ENCODE results near the gene MMP11. TPM values are rescaled to one million over a fixed set of nuclear protein-coding genes. Genes with fewer than 3 reads are reported as not detected.

Gene MMP11
- total and polyA plus RNA-seq, 2 of the 4 experiments (the other 2 are of a cell fraction) = 2.2 to 6.0 TPM

- 94% methylated on average over 6 of the region's 12 CpGs; no CpG with 5 or more reads in 1 of the 2 experiments for WGBS, 2 experiments (ENCODE audit: extremely low coverage in 2 of 2, insufficient read length in 1 of 2)
- DNase-seq (no peak), ATAC-seq (ENCODE audit: low read depth) (no peak)
- H4K5ac ChIP-seq (ENCODE audit: low read depth, low read length) = peak overlapping the region; percentile 98
- H4K8ac ChIP-seq (ENCODE audit: low read depth in 2 of 2, low read length in 2 of 2) = peak overlapping the region; percentile 90 to 93; a peak in 3 of 4 replicates
- ChIA-PET POLR2A (ENCODE audit: unreplicated experiment) (no interaction called here), CTCF (no interaction called here)
- peak overlapping the region; percentile 91 for H3K4ac ChIP-seq (ENCODE audit: low read depth, low read length)
- peak overlapping the region; percentile 74; the same call in 1 of the 2 replicates for H3K23ac ChIP-seq (ENCODE audit: low read depth, low read length)
- peak overlapping the region; percentile 87 for H2BK120ac ChIP-seq (ENCODE audit: low read depth, low read length)
- no TSS peak for BruUV-seq (replicated peaks)
- H3K14ac ChIP-seq (replicated peaks; ENCODE audit: low read depth, low read length) = peak overlapping the region; percentile 93
- peaks cover 3% of the 10 kb centered on the region; the same call in 1 of the 2 replicates for H3K9me3 ChIP-seq (ENCODE audit: control insufficient read depth, insufficient read depth, low read length)
- peak overlapping the region; percentile 81; the same call in 1 of the 2 replicates for H3K27ac ChIP-seq (ENCODE audit: insufficient read depth, low read length)
- no peak overlapping the region for H3K4me2 ChIP-seq (ENCODE audit: low read depth, low read length)
- H3K9me1 ChIP-seq (ENCODE audit: insufficient read depth, low read length) = peaks cover 28% of the 10 kb centered on the region
- peaks cover 12% of the 10 kb centered on the region for H3K4me1 ChIP-seq (ENCODE audit: control insufficient read depth, insufficient read depth, low read length)
- H3K4me3 ChIP-seq (ENCODE audit: insufficient read depth, low read depth, low read length) = no peak overlapping the region
- H2BK5ac ChIP-seq (ENCODE audit: low read depth, low read length, poor library complexity, severe bottlenecking) = peak overlapping the region; percentile 93
- H3K18ac ChIP-seq (ENCODE audit: low read depth, low read length) = peak overlapping the region; percentile 97
- peak overlapping the region; percentile 88 for H4K91ac ChIP-seq (ENCODE audit: insufficient read depth, low read depth, low read length)
- dilution Hi-C loops (cut with HindIII; ENCODE audit: low sequenced_read_pairs, unreplicated experiment) = no loop called here
- no peak overlapping the region; the same call in 2 of the 3 replicates for H2BK15ac ChIP-seq (ENCODE audit: low read depth, low read length)
- H2AK5ac ChIP-seq (ENCODE audit: low read depth, low read length) = peak overlapping the region; percentile 29; the same call in 1 of the 2 replicates
- TF ChIP-seq RAD21 (IDR thresholded peaks at IDR 0.05; ENCODE audit: low read length) (no peak), FOS (IDR thresholded peaks at IDR 0.05; ENCODE audit: low read depth, low read length) (no peak), POLR2A (IDR thresholded peaks at IDR 0.05; ENCODE audit: low read depth, low read length) (no peak)
- H2BK20ac ChIP-seq (ENCODE audit: low read depth, low read length) = peak overlapping the region; percentile 48; the same call in 1 of the 2 replicates
- H2AFZ ChIP-seq (replicated peaks; ENCODE audit: low read length, poor library complexity) = no peak overlapping the region
- no peak overlapping the region for H3K56ac ChIP-seq (ENCODE audit: extremely low read depth, insufficient read depth, low read length)
- intact Hi-C loops (cut with micrococcal nuclease) = no loop called here
- peaks cover 11% of the 10 kb centered on the region for H4K20me1 ChIP-seq (ENCODE audit: insufficient read depth, low read length)
- peaks cover 81% of the 10 kb centered on the region for H3K36me3 ChIP-seq (ENCODE audit: control insufficient read depth, insufficient read depth, low read length)
- H2AK9ac ChIP-seq (replicated peaks; ENCODE audit: low read depth, low read length, poor library complexity) = peak overlapping the region; percentile 94
- H3K27me3 ChIP-seq (ENCODE audit: control insufficient read depth, insufficient read depth, low read length) = no peaks in the 10 kb centered on the region
- no peak overlapping the region for H3K9ac ChIP-seq (ENCODE audit: low read depth, low read length)
- peaks cover 7 to 51% of the 10 kb centered on the region in 2 experiments; a peak in 3 of 4 replicates for H3K79me1 ChIP-seq (ENCODE audit: low read depth in 1 of 2, low read length in 2 of 2)
- in situ Hi-C loops (cut with MboI; ENCODE audit: low sequenced_read_pairs) = no loop called here
Measured at GRCh38 chr22:23825246-23825905, 52.7 kb downstream of the MMP11 start.

All from IMR-90 (cell line).